Inflammatory macrophage treated with lipopolysaccharide for 1 hour (primary cell): ENCODE data around the gene IL22.

Experiments used
- DNase-seq, 2 donors: peaks; one replicate each; pipeline ENCODE4 v3.0.0-alpha.2; 2020 to 2022

The IL22 gene

DNA sequence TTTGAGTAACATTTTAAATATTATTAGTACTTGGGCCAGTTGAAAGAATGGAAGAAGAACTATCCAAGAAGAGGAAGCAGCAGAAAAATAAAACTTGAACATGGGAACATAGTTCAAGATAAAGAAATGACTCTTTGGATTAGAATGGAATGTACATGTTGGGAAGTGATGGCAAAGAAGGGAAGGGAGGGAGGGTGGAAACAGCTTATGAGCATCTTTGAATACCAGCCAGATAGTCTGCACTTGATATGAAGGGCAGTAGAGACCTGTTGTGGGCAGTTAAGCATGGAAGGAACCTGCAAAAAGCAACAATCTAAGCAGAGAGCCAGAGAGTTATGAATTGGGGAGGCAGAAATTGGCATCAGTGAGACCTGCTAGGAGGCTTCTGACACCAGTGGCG, 10.0 kb upstream of the IL22 start:
- no peak for DNase-seq

DNA sequence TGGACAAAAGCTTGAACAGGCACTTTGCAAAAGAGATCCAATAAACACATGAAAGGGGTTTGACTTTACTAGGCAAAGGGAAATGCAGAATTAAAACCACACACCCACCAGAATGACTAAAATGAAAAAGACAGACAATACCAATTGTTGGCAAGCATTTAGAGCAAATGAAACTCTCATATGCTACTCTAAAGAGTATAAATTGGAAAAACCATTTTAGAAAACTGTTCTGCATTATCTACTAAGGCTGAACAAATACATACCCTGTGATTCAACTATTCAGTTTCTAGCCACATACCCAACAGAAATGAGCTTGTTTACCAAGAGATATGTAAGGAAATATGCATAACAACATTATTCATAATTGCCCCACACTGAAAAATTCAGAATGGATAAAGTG, 8.5 kb upstream of the IL22 start:
- no peak for DNase-seq

DNA sequence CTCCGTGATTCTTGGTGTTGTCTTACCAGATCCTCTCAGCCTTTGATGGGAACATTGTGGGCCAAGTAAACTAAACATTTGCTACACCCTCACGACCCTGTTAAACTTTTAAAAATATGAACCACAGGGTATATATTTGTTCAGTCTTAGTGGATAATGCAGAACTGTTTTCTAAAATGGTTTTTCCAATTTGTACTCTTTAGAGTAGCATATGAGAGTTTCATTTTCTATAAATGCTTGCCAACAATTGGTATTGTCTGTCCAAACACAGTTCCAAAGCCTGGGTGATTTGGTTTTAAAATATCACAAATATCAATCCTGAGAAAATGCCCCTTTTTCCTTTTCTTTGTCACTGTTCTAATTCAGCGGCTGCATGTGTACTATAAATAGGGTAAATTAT, 6.7 kb upstream of the IL22 start:
- DNase-seq: no peak

DNA sequence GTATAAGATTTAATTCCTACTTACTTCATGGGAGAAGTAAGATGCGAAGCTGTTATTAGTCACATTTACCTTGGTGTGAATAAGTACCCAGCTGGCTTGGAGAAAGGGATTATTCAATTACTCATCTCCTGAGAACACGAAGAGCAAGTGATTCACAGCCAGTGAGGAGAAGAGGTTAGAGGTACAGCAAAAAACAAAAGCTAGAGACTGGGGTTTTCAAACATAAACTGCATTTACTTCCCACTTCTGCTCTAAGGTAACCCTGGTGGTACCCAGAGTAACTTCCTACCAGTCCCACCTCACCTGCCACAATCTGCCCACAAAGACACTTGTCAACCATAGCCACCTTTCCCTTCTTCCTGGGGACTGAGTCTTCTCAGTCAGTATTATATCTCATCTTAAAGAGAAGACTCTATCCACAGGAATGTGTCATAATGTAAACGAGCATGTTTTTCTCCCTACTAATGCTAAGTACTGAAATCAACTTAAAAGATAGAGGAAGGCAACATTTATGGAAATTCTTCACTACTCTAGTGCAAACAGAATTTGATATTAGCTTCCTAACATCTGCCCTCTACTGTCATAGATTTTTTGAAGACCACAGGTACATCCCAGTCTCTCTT, 6.0 kb upstream of the IL22 start:
- no peak for DNase-seq

DNA sequence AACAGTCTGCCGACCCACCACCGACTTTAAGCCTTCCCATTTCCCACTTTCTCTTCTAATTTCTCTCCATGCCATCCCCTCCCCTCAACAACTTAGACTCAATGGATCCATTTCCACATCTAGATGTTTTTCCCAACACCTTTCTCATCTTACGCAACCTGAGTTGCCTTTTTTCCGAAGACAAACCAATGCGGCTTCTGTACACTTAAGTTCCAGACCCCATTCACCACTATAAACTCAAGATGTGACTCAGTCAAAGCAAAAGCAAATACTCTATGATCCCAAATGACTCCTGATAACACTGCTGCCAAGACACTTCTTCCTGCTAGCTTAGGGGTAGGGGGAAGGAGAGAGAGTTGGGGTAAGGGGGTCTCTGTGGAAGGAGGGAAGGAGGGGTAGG, 1.3 kb downstream of the IL22 start:
- no peak for DNase-seq

DNA sequence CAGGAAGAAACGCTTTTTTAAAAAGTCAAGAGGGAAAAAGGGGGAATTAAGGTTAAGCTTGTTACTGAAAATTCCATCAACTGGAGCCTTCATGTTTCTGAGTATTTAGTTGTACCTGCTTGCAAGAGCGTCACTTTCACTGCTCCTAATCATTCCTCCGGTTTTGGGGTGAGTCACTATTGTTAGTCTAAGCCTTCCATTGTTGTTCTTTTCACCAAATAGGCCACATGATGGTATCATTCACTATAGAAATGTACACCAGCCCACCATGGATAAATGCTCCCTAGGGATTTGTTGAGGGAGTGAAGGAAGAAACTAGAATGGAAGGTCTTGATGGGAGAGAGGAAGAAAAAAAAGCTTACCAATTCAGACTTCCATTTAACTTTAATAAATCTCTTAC, 3.0 kb downstream of the IL22 start:
- DNase-seq: no peak

DNA sequence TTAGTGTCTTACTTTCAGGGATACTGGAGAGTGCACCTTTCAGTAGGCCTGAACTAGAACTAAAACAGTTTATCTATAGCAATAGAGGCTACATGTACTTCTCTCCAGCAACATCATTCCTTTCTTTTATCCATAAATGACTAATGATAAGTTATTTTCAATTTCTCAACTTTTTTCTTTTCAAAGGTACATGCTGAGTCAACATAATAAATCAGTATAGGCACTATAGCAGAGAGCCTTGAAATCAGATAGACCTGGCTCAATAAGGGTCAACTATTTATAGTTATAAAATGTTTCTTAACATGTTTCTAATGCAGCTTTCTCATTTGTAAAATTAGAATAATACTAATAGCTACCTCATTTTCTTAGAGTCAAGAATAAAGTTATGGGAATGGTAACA, 5.6 kb downstream of the IL22 start:
- DNase-seq: no peak

DNA sequence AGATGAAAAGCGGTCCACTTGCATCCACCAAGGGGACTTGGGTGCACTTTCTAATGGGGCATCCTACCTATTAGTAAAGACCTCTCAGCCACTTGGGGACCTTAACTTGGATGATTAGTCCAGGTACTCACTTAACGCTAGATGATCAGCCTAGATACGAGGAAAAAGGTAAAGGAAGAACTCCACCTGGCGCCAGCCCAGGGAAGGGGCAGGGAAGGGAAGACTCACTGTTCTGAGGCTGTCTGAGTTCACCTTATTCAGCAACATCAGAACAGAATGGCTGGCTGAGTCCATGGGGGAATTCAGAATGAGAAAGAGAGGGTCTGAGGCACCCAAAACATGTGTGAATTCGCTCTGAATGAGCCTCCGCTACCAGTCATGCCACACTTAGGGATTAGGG, 7.1 kb downstream of the IL22 start:
- DNase-seq: no peak

DNA sequence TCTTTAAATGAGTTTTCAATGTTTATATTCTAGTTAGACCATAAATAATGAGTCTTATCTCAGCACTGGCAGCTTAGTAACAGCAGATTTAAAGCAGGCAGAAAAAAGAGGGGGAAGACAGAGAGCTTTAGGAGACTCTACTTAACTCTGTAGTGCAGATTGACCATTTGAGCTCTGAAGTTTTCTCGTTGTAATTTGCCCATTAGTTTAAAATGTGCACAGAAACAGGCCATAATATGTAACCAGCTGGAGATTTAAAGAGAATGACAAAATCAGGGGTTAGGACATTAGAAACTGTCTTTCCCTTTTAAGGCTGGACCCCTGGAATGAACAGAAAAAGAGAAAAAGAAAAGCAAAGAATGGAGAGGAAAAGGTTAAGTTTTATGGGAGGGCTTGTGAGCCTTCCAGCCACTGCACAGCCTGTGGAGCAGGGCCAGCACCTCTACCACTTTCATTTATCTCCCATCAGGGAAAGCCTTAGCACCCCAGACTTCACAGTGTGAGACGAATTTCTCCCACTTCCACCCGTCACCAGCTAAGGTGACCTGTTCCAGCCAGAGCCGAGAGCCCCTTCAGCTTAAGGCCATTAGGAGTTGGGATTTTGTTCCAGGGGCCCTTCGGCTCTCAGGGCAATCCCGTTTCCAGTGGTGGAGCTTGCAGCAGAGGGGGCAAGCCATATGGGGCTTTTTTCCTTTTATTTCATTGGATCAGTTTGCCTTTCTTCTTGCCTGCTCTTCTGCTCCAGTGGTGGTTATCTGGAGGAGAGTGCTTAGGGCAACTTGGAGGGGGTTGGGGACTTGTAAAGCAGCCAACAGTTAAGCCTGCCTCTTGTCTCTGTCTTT, 8.0 kb downstream of the IL22 start:
- DNase-seq: no peak

DNA sequence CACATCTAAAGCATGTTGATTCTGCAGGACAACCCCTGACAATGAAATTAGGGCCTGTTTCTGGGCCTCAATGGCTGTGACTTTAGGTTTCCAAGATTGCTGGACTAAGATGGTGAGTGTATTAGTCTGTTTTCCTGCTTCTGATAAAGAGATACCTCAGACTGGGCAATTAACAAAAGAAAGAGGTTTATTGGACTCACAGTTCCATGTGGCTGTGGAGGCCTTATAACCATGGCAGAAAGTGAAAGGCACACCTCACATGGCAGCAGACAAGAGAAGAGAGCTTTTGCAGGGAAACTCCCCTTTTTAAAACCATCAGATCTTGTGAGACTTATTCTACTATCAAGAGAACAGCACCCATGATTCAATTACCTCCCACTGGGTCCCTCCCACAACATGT, 10.6 kb downstream of the IL22 start:
- DNase-seq: no peak

DNA sequence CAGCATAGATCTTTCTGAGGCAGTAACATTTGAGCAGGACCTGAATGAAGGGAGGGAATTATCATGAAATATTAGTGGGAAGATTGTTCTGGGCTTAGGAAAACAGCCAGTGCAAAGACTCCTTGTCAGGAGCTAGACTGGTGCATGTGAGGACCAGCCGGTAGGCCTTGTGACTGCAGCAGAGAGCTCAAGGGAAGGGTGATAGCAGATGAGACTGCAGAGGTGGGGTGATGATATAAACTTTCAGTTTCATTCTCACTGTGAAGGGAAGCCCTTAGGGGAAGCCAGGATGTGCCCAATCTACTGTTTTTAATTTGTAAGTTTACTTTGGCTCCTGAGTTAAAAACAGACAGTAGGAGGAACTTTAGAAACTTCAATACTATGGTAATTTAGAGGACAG, 12.4 kb downstream of the IL22 start:
- DNase-seq: peak; percentile 68 to 82

DNA sequence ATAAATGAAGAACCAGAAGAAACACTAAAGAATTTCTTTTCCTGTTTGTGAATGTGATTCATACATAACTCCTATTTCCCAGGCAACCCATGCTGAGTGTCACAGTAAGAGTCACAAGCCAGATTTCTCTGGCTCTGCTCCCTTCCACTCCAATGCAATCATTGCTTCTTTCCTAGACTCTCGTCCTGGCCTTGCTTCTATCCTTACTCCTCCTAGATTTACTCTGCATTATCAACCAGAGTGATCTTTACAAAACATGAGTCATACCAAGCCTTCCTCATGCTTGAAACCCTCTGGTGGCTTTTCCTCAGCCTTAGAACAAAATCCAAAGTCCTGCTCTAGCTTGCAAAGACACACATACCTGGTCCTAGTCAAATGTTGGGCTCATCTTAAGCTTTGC, 13.3 kb downstream of the IL22 start:
- DNase-seq: no peak

DNA sequence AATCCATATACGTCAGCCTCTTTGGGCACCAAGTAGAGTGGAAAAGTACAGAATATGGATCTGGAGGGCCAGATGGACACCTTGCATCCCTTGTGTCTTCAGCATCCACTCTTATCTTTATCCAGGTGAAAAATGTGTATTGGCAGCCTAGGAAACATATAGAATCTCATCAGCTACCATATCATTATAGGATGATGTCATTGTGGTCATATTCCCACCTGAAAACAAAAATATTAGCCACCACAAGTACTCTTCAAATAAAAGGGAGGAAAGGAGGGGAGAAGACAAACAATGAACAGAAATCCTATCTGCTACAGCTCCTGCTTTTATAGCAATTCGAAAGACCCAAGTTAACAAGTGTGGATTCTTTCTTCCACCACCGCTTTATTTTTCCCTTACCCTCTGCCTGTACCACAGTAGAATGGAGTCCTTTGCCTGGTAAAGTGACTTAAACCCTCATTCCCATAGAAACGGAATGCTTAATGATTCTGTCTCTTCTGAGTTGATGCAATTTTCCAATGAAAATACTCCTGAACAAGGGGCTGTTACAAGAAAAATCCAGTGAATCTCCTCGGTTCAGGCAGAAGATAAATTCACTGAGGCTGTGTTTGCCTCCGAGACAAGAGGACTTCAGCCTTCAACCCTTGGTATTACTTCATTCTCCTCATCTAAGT, 14.0 kb downstream of the IL22 start:
- no peak for DNase-seq

DNA sequence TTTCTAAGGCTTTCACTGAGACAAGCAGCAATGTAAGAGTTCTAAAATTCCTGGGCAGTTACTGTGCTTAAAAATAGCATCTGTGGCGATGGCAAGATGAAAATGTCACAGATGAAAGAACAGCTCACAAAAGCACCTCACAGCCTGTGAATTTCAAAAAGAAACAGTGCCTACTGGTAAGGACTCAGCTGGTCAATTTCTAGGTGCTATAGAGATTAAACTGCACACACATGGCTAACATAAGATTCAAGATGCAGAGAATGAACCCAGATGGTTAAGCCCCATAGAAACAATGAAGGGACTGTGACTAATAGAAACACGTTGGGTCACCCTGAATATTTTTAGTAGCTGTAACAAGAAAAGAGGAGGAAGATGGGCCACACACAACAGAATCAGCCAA, 15.8 kb downstream of the IL22 start:
- no peak for DNase-seq

DNA sequence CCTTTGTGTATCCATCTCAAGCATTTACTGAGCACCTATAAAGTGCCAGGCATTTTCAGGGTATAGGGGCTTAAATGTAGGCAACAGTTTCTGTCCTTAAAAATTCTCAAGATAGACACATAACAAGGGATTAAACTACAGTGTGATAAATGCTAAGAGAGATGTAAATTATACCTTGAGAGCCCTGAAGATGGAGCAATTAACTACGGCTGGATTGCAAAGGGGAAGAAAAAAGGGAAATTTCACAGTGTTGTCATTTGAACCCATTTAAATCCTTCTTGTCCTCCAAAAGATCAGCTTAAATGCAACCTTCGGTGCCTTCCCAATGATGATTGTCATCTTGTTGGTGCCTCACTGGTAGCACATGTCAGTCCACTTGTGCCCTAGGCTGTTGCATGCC, 16.3 kb downstream of the IL22 start:
- peak; percentile 45 to 53 for DNase-seq

DNA sequence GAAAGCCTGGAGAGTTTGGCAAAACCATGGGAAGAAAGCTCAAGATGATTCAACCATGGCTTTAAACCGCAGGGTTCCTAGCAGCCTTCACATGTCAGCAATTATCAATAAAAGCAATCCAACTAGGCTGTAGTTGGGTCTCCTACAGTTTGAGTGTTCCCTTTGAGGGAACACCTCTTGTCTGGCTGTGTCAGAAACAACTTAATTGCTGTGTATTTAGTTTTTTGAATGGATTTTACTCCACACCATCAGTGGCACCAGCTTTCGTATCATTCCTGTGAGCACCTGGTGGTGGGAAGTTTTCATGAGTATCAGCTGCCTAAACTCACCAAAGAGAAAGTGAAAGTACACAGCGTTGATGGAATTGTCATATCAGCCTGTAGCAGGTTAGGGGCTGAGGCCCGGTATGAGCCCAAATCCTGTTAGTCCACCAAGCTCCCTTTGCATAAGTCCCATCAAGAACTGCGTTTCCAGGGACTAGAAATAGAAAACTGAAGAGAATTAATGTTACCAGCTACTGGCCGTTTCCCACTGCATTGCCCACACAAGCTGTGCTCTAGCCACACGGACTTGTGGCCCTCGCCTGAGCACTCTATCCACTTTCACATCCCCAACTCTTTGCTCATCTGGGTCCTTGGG, 16.9 kb downstream of the IL22 start:
- DNase-seq: peak; percentile 16 to 34

DNA sequence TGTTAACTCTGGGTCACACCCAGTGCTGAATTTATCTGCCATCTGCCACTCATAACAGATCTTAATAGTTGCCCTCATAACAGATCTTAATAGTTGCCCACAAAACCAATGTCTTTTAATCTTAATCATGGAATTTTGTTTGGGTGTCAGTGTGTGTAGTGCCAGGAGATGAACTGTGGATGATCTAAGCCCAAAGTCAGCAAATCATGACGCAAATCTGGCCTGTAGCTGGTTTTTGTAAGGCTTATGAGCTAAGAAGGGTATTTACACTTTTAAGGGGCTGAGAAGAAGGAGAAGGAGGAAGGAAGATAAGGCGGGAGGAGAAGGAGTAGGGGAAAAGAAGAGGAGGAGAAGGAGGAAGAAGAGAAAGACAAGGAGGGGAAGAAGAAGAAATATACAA, 17.8 kb downstream of the IL22 start:
- DNase-seq: peak in 1 of 2 donors; percentile 19

DNA sequence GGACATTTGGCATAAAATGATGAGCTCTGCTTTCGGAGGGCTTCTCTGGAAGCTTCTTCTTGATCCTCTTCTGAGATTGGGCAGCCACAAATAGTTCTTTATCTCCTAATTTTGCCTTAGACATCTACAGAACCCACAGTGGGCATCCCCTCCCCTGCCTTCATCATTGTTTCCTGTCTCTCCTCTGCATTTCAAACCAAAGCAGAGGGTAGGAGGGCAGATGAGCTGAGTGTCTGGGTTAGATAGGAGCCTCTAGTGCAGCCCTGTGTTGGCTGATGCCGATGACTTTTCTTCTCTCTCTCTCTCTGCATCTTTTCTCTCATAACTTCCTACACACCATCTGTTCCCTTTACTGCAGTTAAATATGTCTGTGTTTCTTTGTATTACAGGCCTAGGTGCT, 19.3 kb downstream of the IL22 start:
- no peak for DNase-seq

DNA sequence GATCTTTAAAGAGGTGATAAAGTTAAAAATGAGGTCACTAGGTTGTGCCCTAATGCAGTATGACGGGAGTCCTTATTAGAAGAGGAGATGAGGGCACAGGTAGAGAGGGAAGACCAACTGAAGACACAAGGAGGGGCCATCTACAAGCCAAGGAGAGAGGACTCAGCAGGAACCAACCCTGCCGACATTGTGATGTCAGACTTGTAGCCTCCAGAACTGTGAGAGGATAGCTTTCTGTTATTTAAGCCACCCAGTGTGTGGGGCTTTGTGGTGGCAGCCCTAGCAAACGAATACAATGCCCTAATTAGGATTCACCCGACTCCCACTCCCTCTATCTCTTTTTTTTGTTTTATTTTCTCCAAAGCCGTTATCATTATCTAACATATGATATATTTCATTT, 19.9 kb downstream of the IL22 start:
- no peak for DNase-seq

DNA sequence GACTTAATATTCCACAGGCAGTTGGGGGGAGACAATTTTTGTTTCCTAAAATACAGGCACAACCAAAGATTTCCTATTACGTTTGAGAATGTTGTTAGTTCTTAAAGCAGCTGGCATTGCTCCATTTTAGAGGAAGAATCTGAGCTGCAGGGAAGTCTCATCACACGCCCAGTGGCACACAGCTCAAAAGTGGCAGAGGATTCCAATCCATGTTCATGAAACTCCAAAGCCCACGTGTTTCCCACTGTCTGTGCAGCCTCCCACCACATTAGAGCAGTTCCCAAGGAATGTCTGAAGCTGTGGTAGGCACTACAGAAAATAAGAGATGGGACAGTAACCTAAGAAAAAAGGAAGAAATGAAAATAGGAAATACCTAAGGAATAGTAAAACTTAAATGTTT, 21.7 kb downstream of the IL22 start:
- no peak for DNase-seq

DNA sequence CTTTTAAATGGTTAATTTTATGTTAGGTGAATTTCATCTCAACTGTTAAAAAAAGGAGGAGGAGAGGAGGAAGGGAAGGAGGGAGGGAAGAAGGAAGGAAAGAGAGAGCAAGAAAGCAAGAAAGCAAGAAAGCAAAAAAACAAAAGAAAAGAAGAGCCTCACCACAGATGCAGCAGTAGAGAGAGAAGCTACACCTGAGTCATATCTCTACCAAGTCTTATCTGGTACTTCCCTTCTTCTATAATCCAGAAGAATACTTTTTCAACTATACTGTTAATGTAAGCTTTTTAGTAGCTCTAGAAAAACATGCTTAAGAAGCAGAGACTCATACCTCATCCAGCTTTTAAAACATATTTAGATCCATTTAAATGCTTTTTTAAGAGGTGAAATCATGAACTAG, 22.2 kb downstream of the IL22 start:
- no peak for DNase-seq

DNA sequence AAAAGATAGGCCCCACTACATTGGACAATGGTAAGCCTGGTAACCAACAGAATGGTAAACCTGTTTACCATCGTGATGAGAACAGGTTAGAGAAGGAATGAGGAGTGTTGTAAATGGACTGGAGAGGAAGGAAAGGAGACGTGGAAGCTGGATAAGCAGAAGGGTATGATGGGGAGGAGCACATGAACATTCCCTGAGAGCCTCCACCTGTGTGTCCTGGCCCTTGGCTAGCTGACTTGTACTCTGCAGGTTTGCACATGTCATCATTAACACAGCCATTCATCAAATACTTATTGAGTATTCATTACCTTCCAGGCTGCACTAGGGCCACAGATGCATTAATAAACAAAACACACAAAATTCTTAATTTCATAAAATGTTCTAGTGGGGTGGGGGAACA, 23.4 kb downstream of the IL22 start:
- no peak for DNase-seq

DNA sequence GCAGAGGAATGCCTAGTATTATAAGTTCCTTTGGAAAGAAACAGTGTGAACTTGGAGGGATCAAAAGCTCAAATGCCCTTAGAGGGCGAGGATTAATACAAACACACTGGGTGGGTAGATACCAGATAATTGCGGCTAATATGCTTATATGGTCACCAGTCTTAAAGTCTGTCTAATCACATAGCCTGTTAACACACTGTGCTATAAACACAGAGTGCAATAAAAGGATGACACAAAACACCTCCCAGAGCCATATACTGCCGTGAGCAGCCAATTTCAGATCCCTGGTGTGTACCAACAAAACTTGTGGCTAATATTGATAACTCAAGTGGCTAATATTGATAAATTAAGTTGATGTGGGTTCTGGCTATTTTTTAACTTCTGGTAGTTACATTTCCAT, 26.0 kb downstream of the IL22 start:
- no peak for DNase-seq
